Measurements from ENCODE around the gene TAOK3. TPM values are rescaled to one million over a fixed set of nuclear protein-coding genes. Genes with fewer than 3 reads are reported as not detected.

Gene TAOK3
- total and polyA plus RNA-seq, 4 donors: 19.9 to 54.5 (median 37.7) TPM

DNA sequence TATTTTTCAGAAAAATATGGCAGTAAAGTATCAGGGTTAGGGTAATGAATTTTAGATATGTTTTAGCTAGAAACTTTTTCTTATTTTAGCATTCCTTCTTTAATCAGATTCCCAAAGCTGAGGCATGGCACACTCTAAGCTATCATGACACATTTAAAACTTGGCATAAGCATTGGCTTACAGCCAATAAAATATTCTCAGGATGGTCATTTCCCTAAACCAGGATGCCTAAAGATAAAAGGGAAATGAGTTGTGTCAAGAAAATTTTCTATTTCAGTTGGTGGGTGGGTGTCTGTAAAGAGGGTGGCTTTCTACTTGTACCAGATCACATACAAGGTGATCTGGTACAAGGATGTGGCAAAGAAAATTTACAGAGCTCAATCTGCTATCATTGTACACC, 189.0 kb downstream of the TAOK3 start:
- DNase-seq: no peak
- Histone ChIP-seq H3K9me3 (ENCODE audit: control insufficient read depth in 4 of 4, insufficient read depth in 3 of 4, low read length in 3 of 4) (no peaks in the 10 kb centered on the region), H3K9ac (ENCODE audit: insufficient read depth in 1 of 2, low read length in 2 of 2) (peak overlapping the region in 1 of 2 donors; percentile 15), H3K36me3 (ENCODE audit: control insufficient read depth in 4 of 4, insufficient read depth in 4 of 4, low read length in 4 of 4) (peaks cover 5 to 15% (median 8%) of the 10 kb centered on the region in 4 donors), H3K27me3 (ENCODE audit: control insufficient read depth in 3 of 3, insufficient read depth in 3 of 3, low read length in 2 of 3) (no peaks in the 10 kb centered on the region), H3K4me3 (no peak overlapping the region), H3K4me1 (ENCODE audit: control insufficient read depth in 5 of 5, insufficient read depth in 5 of 5, low read length in 5 of 5) (peaks cover 0 to 24% (median 11%) of the 10 kb centered on the region in 5 donors), H3K27ac (ENCODE audit: low read depth in 1 of 2, low read length in 1 of 2) (no peak overlapping the region)
- TF ChIP-seq, protein P1, sequence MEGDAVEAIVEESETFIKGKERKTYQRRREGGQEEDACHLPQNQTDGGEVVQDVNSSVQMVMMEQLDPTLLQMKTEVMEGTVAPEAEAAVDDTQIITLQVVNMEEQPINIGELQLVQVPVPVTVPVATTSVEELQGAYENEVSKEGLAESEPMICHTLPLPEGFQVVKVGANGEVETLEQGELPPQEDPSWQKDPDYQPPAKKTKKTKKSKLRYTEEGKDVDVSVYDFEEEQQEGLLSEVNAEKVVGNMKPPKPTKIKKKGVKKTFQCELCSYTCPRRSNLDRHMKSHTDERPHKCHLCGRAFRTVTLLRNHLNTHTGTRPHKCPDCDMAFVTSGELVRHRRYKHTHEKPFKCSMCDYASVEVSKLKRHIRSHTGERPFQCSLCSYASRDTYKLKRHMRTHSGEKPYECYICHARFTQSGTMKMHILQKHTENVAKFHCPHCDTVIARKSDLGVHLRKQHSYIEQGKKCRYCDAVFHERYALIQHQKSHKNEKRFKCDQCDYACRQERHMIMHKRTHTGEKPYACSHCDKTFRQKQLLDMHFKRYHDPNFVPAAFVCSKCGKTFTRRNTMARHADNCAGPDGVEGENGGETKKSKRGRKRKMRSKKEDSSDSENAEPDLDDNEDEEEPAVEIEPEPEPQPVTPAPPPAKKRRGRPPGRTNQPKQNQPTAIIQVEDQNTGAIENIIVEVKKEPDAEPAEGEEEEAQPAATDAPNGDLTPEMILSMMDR (IDR thresholded peaks at IDR 0.05; ENCODE audit: control extremely low read depth, extremely low read depth): no peak
- no peak for ATAC-seq (ENCODE audit: insufficient read depth, low FRiP score)

DNA sequence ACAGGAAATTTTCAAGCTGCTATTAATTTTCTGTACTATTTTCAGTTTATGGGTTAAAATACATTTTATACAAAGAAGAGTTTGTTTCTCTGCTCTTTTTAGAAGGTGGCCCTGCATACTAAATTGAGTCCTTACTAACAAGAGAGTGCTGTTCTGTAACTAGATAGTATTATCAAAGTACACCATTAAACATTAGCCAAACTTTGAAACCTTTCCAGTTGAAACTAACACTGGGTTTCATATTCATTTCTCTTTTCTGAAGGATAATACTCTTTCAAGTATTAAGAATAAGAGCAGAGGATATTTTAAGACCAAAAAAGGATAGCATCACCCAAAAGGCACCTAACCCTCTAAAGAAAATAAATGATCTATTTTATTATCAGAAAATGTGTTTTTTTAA, 189.6 kb downstream of the TAOK3 start:
- peaks cover 0 to 18% (median 8%) of the 10 kb centered on the region in 5 donors for H3K4me1 ChIP-seq (ENCODE audit: control insufficient read depth in 5 of 5, insufficient read depth in 5 of 5, low read length in 5 of 5)
- H3K9me3 ChIP-seq (ENCODE audit: control insufficient read depth in 4 of 4, insufficient read depth in 3 of 4, low read length in 3 of 4): no peaks in the 10 kb centered on the region
- H3K27me3 ChIP-seq (ENCODE audit: control insufficient read depth in 3 of 3, insufficient read depth in 3 of 3, low read length in 2 of 3): no peaks in the 10 kb centered on the region
- H3K27ac ChIP-seq (ENCODE audit: low read depth in 1 of 2, low read length in 1 of 2): no peak overlapping the region
- H3K4me3 ChIP-seq: no peak overlapping the region
- H3K36me3 ChIP-seq (ENCODE audit: control insufficient read depth in 4 of 4, insufficient read depth in 4 of 4, low read length in 4 of 4): peaks cover 7 to 15% (median 8%) of the 10 kb centered on the region in 4 donors
- ATAC-seq (ENCODE audit: insufficient read depth, low FRiP score) (no peak), DNase-seq (peak in 1 of 3 donors; percentile 22)
- TF ChIP-seq, protein P1 (IDR thresholded peaks at IDR 0.05; ENCODE audit: control extremely low read depth, extremely low read depth): no peak
- H3K9ac ChIP-seq (ENCODE audit: insufficient read depth in 1 of 2, low read length in 2 of 2): peak overlapping the region in 1 of 2 donors; percentile 15

DNA sequence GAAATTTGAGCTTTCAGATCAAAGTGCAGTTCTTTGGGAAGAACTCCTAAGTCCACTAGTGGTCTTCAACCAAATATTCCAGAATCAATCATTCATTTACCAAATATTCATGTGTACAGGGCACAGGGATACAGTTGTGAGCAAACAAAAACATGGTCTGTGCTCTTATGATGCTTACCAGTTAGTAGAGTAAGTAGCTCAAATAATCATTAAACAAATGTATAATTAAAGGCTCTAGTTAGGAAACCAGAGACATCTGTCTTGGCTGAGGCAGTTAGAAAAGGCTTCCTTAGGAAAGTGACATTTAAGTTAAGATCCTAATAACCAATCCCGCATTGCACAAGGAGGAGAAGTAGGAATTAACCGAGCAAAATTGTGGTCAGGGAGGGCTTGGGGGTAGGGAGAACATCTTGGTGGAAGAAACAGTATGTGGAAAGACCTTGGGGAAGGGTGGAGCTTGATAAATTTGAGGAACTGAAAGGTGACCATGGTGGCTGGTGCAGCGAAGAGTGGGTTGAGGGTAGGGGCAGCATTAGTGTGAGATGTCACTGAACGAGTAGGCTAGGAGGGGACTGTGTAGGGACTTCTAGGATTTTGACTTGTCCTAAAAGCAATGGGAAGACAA, 196.8 kb downstream of the TAOK3 start:
- H3K36me3 ChIP-seq (ENCODE audit: control insufficient read depth in 4 of 4, insufficient read depth in 4 of 4, low read length in 4 of 4): peaks cover 24 to 47% (median 35%) of the 10 kb centered on the region in 4 donors
- H3K4me1 ChIP-seq (ENCODE audit: control insufficient read depth in 5 of 5, insufficient read depth in 5 of 5, low read length in 5 of 5): no peaks in the 10 kb centered on the region
- no peak overlapping the region for H3K27ac ChIP-seq (ENCODE audit: low read depth in 1 of 2, low read length in 1 of 2)
- H3K9me3 ChIP-seq (ENCODE audit: control insufficient read depth in 4 of 4, insufficient read depth in 3 of 4, low read length in 3 of 4): no peaks in the 10 kb centered on the region
- no peak overlapping the region for H3K9ac ChIP-seq (ENCODE audit: insufficient read depth in 1 of 2, low read length in 2 of 2)
- DNase-seq (no peak), ATAC-seq (ENCODE audit: insufficient read depth, low FRiP score) (no peak)
- WGBS, 2 donors: 47 to 79% methylated on average over 4 of the region's 4 CpGs
- TF ChIP-seq, protein P1 (IDR thresholded peaks at IDR 0.05; ENCODE audit: control extremely low read depth, extremely low read depth): no peak
- H3K4me3 ChIP-seq: no peak overlapping the region
- H3K27me3 ChIP-seq (ENCODE audit: control insufficient read depth in 3 of 3, insufficient read depth in 3 of 3, low read length in 2 of 3): no peaks in the 10 kb centered on the region

DNA sequence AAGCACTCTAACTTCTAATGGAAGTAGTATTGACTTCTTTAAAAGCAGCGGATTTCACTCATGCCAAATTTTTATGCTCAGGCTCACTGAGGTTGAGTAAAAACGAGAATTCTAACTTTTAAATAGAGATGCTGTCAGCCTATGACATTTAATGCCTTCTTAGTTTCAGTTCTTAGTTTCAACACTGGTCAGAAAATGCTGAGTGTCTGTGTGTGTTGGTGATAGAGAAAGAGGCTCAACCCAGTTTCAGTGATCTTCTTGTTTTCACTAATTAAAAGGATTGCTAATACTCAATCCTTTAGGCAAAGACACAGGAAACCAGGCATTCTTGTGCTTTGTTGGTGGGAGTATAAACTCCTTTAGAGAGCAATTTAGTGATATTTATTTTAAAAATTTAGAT, 205.8 kb downstream of the TAOK3 start:
- Histone ChIP-seq H3K9me3 (ENCODE audit: control insufficient read depth in 4 of 4, insufficient read depth in 3 of 4, low read length in 3 of 4) (no peaks in the 10 kb centered on the region), H3K9ac (ENCODE audit: insufficient read depth in 1 of 2, low read length in 2 of 2) (no peak overlapping the region), H3K36me3 (ENCODE audit: control insufficient read depth in 4 of 4, insufficient read depth in 4 of 4, low read length in 4 of 4) (peaks cover 13 to 19% (median 17%) of the 10 kb centered on the region in 4 donors), H3K4me3 (no peak overlapping the region), H3K27ac (ENCODE audit: low read depth in 1 of 2, low read length in 1 of 2) (no peak overlapping the region), H3K4me1 (ENCODE audit: control insufficient read depth in 5 of 5, insufficient read depth in 5 of 5, low read length in 5 of 5) (no peaks in the 10 kb centered on the region), H3K27me3 (ENCODE audit: control insufficient read depth in 3 of 3, insufficient read depth in 3 of 3, low read length in 2 of 3) (no peaks in the 10 kb centered on the region)
- ATAC-seq (ENCODE audit: insufficient read depth, low FRiP score): no peak
- 75 to 92% methylated on average over 2 of the region's 2 CpGs for WGBS, 2 donors
- DNase-seq: no peak
- TF ChIP-seq, protein P1 (IDR thresholded peaks at IDR 0.05; ENCODE audit: control extremely low read depth, extremely low read depth): no peak

Data from lung (tissue), 12 donors.